Measurements from ENCODE around the gene PACRG.

The PACRG gene

DNA sequence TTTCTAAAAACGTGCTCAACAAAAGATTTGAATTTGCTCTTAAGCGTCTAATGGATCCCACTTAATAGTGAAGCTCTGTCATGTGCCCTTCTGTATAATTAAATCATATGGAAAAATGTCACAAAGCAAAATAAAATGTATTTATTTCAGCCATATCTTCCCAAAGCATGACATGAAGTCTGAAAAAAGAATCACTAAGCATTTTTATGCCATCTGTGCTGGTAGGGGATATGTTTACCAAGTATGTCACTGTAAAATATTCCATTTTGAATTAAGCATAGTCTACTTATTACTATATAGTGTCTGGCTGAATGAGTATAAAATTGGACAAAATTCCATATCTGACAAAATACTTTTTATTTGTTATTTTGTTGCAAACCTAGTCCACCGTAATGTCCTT, 438.7 kb downstream of the PACRG start:
- H3K27ac ChIP-seq: no peak overlapping the region
- TF ChIP-seq, protein P1, sequence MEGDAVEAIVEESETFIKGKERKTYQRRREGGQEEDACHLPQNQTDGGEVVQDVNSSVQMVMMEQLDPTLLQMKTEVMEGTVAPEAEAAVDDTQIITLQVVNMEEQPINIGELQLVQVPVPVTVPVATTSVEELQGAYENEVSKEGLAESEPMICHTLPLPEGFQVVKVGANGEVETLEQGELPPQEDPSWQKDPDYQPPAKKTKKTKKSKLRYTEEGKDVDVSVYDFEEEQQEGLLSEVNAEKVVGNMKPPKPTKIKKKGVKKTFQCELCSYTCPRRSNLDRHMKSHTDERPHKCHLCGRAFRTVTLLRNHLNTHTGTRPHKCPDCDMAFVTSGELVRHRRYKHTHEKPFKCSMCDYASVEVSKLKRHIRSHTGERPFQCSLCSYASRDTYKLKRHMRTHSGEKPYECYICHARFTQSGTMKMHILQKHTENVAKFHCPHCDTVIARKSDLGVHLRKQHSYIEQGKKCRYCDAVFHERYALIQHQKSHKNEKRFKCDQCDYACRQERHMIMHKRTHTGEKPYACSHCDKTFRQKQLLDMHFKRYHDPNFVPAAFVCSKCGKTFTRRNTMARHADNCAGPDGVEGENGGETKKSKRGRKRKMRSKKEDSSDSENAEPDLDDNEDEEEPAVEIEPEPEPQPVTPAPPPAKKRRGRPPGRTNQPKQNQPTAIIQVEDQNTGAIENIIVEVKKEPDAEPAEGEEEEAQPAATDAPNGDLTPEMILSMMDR (conservative IDR thresholded peaks at IDR 0.05; ENCODE audit: low read depth): no peak
- ChIA-PET POLR2A (ENCODE audit: low non-redundant PET) (no interaction called here), CTCF (no interaction called here)
- DNase-seq (ENCODE audit: low spot score): no peak

DNA sequence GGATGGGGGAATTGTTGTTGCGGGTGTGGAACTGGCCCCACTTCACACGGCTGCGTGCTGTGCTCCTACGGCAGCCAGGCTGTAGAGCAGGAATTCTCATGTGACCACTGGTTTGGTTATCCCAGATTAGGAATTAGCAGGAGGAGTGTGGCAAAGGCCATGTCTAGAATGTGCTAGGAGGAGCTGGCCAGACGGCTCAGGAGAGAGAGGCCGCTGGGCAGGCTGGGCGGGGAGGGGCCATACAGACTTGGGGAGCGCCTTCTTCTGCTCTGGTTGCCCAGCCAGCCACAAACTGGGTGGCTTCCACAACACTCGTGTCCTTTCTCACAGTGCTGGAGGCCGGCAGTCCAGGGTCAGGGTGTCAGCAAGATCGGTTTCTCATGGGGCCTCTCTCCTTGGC, 441.7 kb downstream of the PACRG start:
- CTCF ChIA-PET: interaction anchor here (0.6 to 0.7 kb wide), 3 partner anchors 42 to 634 kb away, joined by 3 read pairs; no protein-coding TSS in a partner anchor
- TF ChIP-seq, protein P1 (conservative IDR thresholded peaks at IDR 0.05; ENCODE audit: low read depth): no peak
- no peak overlapping the region for H3K27ac ChIP-seq
- POLR2A ChIA-PET (ENCODE audit: low non-redundant PET): no interaction called here
- DNase-seq (ENCODE audit: low spot score): no peak

DNA sequence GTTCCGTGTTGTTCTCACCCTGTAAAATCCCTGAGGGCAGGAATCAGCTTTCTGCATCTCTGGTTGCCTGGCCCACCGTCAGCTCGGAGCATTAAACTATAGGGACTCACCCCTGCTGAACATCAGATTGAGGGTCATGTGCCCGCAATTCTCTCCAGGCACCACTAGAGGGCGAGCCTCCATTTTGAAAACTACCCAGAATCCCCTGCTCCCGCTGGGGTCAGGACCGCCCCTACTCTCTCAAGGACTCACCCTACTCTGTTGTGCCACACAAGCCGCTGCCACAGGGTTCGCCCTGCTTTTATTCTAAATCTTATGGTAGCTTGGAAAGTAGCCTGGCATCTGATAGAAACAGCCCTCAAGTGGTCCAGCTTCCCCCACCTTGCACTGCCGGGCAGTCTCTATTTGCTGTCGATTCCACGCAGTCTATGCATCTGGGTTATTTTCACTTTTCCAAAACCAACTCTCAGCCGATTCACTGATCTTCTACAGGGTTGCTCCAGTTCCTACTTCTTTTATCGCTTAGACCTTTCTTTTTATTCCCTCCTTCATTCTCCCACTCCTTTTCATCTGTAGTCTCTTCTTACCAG, 442.6 kb downstream of the PACRG start:
- H3K27ac ChIP-seq: no peak overlapping the region

DNA sequence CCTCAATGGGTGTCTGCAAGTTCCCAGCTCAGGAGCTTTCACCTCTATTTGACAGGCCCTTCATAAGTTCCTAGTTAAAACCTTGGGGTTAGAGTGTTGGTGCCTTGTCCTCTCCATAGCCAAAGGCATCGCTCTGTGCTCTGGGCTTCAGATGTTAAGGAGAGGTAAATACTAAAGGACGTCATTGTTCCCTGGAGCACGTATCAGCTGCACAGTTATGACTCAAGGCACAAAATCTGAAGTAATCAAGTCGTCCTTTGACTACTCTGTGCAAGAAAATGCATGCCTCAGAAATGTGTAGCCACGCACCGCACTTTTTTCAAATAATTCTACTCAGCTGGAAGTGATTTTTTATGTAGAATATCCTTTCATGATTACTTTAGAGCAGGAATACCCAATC, 446.0 kb downstream of the PACRG start:
- DNase-seq (ENCODE audit: low spot score): no peak
- CTCF ChIA-PET: no interaction called here

More for the DNA sequence above, 442.6 kb downstream of the PACRG start:
- TF ChIP-seq, protein P1 (conservative IDR thresholded peaks at IDR 0.05; ENCODE audit: low read depth): peak; percentile 66
- DNase-seq (ENCODE audit: low spot score): peak; percentile 23
- ChIA-PET POLR2A (ENCODE audit: low non-redundant PET) (no interaction called here), CTCF (interaction anchor here (0.6 to 1.1 kb wide), 6 partner anchors 8 to 633 kb away, joined by 3 read pairs; no protein-coding TSS in a partner anchor)

DNA sequence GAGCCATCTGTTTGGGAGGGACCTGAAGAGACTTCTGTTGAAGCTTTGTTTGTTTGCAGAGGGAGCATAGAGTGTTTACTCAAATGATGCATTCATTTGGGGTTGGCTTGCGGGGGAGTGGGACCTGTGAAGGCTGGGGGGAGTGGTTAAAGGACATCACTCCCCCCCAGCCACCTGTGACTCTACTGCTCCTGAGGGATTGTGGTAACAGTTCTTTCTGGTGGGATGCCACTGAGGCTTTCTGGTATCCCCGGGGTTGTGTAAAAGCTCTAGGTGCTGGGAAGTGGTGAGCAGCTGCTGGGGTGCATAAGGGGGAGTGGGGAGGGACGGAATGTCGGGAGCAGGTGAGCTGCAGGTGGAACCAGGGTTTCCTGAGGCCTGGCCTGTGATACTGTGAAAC, 447.5 kb downstream of the PACRG start:
- CTCF ChIA-PET: interaction anchor here (0.6 kb wide), 1 partner anchor 156 kb away, joined by 3 read pairs; no protein-coding TSS in a partner anchor
- DNase-seq (ENCODE audit: low spot score): no peak

More for the DNA sequence above, 446.0 kb downstream of the PACRG start:
- TF ChIP-seq, protein P1 (conservative IDR thresholded peaks at IDR 0.05; ENCODE audit: low read depth): no peak
- H3K27ac ChIP-seq: no peak overlapping the region
- POLR2A ChIA-PET (ENCODE audit: low non-redundant PET): no interaction called here

DNA sequence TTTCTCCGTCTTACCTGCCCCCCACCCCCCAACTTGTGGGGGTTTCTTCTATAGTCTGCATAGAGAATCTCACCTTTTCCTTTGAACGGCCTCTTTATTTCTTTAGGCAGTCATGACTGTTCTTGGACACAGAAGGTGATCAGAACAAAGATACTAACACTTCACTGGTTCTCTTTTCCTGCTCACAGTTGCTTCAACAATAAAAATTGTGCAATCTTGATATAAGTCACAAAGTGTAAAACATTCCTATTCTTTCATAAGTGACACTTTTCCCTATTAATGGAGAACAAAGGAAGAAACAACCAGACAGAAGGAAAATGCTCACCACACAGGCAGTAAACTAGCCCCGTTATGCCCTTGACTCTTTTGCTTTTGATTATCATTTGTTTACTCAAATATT, 448.3 kb downstream of the PACRG start:
- POLR2A ChIA-PET (ENCODE audit: low non-redundant PET): no interaction called here
- H3K27ac ChIP-seq: no peak overlapping the region
- TF ChIP-seq, protein P1 (conservative IDR thresholded peaks at IDR 0.05; ENCODE audit: low read depth): no peak
- CTCF ChIA-PET: no interaction called here
- DNase-seq (ENCODE audit: low spot score): no peak

More for the DNA sequence above, 447.5 kb downstream of the PACRG start:
- H3K27ac ChIP-seq: no peak overlapping the region
- TF ChIP-seq, protein P1 (conservative IDR thresholded peaks at IDR 0.05; ENCODE audit: low read depth): no peak
- POLR2A ChIA-PET (ENCODE audit: low non-redundant PET): no interaction called here

All from RWPE1 (cell line).